HG03354 (cell line): Measurements from ENCODE around the gene ABCA7.

Experiments used
- ATAC-seq: cut with Tn5 transposase; IDR thresholded peaks from one replicate; pipeline ENCODE4 v1.9.1; 2021; ENCODE audit warnings: mild to moderate bottlenecking; ENCODE audit not compliant: unreplicated experiment, poor library complexity, severe bottlenecking

The ABCA7 gene

GRCh38 chr19:1094978-1095701, 55.2 kb downstream of the ABCA7 start, which contains the start of gene POLR2E:
POLR2E (minus strand) TSS chr19:1095375; CDS start chr19:1095315, 60 bp downstream.
- ATAC-seq = peak; percentile 81

DNA sequence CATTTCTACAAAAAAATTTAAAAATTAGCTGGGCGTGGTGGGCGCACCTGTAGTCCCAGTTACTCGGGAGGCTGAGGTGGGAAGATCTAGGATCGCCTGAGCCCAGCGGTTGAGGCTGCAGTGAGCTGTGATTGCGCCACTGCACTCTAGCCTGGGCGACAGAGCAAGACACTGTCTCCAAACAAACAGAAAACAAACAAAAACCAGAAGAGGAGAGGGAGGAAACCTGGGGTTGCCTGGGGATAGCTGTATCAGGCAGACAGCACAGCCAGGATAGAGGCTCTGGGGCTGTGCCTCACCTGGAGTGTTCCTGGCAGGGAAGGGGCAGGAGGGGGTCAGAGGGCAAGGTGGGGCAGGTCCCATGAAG, 57.9 kb downstream of the ABCA7 start:
- ATAC-seq = no peak

DNA sequence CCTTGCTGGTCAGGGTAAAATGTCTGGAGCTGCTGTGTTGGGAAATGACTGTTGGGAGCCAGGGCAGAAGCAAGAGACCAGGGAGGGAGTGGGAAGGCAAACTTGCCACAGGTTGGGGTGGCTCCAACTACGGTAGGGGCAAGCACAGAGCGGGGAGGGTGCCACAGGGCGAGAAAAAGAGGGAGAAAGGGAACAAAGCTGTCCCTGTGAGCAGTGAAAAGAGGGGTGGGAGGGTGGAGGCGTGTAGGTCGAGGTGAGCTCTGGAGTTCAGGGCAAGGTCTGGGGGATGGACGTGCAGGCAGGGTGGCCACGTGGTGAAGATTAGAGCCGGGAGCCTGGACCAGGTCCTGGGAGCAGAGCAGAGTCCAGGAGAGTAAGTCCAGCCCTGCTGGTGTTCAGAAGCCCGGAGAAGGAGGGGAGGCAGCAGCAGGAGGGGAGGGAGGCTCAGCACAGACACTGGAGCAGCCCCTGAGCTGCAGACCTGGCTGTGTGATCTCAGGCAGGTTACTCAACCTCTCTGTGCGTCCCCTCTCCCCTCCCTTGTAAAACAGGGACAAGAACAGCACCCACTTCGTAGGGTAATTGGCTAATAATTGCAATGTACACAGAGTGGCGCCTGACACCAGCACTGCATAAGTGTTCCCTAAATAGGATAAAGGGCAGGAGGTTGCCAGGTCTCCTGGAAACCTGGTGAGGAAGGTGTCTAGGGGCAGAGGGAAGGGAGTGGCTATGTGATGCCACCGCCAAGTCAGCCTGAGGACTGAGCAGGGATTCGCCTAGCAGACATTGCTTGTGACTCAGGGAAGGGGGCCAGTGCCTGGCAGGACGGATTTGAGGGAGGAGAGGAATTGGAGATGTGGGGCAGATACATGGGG, 58.5 kb downstream of the ABCA7 start:
- no peak for ATAC-seq

DNA sequence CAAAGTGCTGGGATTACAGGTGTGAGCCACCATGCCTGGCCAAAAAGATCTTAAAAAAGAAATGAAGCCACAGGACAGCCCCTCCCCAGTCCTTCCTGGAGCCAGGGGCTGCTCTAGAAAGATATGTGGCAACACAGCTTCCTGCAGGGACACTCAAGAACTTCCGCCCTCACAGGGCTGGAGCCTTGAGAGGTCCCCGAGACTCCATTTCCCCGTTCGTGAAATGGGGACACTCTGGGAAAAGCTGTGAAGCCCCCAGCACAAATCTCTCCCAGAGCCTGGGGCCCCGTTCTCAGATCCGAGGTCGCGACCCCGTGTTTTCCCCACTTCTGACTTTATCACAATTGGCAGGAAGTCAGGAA, 61.4 kb downstream of the ABCA7 start:
- no peak for ATAC-seq

DNA sequence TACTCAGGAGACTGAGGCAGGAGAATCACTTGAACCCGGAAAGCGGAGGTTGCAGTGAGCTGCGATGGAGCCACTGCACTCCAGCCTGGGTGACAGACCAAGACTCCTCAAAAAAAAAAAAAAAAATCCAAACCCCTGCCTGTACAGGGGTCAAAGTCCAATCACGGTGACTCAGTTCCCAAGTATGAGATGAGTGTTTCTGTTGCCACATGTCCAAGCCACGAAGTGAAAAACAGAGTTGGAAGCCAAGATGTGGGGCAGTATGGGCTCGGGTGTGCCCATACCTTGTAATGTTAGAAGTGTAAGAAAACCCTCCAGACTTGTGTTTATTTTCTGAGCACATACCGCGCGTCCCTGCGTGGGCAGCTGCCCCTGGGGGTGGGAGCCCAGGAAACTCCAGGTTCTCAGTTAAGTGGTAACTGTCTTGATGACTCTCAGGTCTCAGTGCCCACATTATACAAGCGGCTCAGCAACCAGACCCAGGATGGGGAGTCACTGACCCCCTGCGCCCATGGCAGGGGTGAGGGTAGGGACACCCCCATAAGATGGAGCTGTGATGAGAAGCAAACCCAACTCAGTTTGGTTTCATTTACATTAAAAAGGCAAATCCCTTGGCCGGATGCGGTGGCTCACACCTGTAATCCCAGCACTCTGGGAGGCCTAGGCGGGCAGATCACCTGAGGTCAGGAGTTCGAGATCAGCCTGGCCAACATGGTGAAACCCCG, 62.7 kb downstream of the ABCA7 start:
- no peak for ATAC-seq

GRCh38 chr19:1103132-1103707, 63.3 kb downstream of the ABCA7 start:
- no peak for ATAC-seq

DNA sequence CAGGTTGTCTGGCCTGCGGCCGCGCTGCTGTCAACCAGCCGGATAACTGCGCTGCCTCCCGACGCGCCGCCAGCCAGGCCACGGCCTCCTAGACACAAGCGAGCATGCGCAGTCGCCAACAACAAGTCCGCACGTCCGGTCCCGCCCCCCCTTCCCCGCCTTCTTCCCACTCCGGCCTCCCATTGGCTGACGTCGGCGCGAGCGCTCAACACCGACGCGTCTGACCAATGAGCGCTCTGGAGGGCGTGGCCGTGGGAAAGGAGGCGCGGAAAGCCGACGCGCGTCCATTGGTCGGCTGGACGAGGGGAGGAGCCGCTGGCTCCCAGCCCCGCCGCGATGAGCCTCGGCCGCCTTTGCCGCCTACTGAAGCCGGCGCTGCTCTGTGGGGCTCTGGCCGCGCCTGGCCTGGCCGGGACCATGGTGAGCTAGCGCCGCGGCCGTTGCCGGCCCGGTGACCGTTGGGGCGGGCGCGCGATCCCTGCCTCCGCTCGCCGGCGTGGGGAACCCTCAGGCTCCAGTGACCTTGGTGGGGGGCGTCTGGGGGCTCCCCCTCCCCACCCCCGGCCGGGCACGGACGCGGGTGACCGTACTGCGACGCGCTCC, 63.9 kb downstream of the ABCA7 start, which contains the start of gene GPX4:
GPX4 (plus strand) TSS at position 287 of the 603 bp plus-strand sequence; CDS start at position 337, 50 bp downstream.
- peak; percentile 76 for ATAC-seq

DNA sequence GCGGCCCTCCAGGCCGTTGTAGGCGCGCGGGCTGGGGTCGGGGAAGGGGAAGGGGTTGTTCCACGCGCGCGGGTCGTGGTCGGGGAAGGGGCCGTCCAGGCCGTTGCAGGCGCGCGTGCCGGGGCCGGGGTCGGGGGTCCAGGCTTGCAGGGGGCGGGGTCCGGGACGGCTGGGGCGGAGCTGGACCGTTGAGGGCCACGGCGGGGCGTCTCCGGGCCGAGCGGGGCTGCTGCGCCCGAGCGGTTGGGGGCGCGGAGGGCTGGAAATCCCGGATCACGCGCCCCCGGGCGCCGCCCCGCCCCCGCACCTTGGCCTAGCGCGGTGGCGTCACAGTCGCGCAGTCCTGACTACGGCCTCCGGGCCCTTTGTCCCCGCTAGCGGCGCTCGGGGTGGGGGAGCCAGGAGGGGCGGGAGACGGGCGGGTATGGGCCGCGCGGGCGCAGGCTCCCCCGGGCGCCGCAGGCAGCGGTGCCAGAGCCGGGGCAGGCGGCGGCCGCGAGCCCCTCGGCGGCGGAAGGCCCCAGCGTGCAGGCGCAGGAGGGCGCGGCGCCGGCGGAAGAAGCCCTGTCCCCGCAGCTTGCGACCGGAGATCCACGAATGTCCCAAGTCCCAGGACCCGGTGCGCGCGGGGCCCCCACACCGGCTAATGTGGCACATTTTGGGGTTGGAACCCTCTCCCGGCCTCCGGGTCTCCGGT, 64.6 kb downstream of the ABCA7 start:
- ATAC-seq = peak; percentile 32

DNA sequence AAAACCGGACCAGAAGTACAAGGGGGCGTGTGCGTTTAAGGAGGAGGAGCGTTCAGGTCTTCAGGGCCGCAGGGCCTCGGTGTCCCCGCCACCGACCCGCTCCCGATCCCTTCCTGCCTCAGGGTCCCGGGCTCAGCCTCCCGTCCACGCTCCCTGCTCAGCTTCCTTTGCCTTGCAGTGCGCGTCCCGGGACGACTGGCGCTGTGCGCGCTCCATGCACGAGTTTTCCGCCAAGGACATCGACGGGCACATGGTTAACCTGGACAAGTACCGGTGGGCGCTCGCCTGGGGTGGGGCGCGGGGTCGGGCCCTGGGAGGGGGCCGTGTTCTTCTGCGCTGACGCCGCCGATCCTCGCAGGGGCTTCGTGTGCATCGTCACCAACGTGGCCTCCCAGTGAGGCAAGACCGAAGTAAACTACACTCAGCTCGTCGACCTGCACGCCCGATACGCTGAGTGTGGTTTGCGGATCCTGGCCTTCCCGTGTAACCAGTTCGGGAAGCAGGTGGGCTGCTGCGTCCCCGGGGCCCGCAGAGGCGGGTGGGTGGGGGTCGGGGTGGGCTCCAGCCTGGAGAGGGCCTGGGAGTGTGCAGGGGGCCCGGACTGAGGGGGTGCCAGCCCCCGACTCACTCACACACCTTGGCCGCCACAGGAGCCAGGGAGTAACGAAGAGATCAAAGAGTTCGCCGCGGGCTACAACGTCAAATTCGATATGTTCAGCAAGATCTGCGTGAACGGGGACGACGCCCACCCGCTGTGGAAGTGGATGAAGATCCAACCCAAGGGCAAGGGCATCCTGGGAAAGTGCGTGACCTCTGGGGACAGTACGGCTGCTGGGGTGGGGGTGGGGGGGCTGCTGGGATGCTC, 65.3 kb downstream of the ABCA7 start:
- no peak for ATAC-seq

GRCh38 chr19:1105873-1106840, 66.2 kb downstream of the ABCA7 start:
- ATAC-seq = no peak

DNA sequence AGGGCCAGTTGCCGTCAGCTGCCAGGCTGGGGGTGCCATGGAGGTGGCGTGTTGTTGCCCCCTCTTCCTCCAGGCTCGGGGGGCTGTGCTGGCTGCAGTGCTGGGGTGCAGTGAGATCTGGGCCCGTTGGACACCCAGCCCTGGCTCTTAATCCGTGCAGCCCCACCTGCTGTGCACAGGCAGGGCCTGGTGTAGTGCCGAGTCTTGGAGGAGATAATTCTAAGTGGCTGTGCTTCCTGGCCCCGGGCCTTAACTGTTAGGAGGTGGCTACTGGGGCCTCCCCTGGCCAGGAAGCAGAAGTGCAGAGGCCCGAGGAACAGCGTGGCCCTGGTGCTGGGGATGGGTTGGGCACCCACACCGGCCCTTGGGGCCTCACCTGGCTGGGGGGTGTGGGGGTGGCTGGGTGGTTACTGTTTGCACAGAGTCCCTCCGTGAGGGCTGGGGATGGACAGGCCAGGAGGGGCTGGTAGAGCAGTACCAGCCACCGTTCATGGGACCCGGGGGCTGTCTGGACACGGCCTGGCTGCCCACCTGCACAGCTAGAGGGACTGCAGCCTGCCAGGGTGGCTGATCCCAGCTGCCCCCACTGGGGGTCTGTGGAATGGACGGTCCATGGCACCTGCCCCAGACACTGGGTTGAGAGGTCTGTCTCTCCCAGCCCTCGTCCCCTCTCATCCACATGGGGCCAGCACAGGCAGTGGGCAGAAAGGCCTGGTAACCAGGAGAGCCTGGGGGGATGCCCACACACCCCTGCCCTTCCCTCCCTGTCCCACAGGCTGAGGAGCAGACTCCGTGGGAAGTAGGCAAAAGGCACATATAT, 67.1 kb downstream of the ABCA7 start:
- ATAC-seq = no peak

GRCh38 chr19:1107661-1108261, 67.9 kb downstream of the ABCA7 start:
- no peak for ATAC-seq

GRCh38 chr19:1108291-1109031, 68.6 kb downstream of the ABCA7 start:
- ATAC-seq = no peak

- no peak for ATAC-seq
These were observed 69.2 kb downstream of the ABCA7 start for GRCh38 chr19:1109032-1109551.
